GM23248 (cell line): ENCODE data around the gene ZNF17.

Experiments used
- EZH2 ChIP-seq: fragments of 200-600 bp; sonication (generic); IDR thresholded peaks from 2 replicates; pipeline ENCODE4 v1.6.1; 2018; ENCODE audit warnings: antibody characterized with exemption, mild to moderate bottlenecking; ENCODE audit not compliant: insufficient read depth, poor library complexity, severe bottlenecking
- EZH2phosphoT487 ChIP-seq: fragments of 200-600 bp; sonication (generic); IDR thresholded peaks from 2 replicates; pipeline ENCODE4 v1.6.1; 2018; ENCODE audit warnings: antibody characterized with exemption, moderate library complexity, mild to moderate bottlenecking, low read depth; ENCODE audit not compliant: insufficient read depth

- TF ChIP-seq EZH2phosphoT487 (no peak), EZH2 (no peak)
These were observed 34.8 kb upstream of the ZNF17 start for GRCh38 chr19:57376151-57376550.
